Epithelial cell of proximal tubule (primary cell): ENCODE measurements around the gene MYRIP. TPM values are rescaled to one million over a fixed set of nuclear protein-coding genes. Genes with fewer than 3 reads are reported as not detected.
"Not testable (repeated sequence)": the region's sequence is repeated elsewhere in the genome, so short reads cannot be mapped to it uniquely, and the experiment has no call there.

Experiments
- DNase-seq: peaks from one replicate; pipeline ENCODE4 v3.0.0-alpha.2; 2011; ENCODE audit warnings: low read depth
- H3K4me3 ChIP-seq: 2 replicates; pipeline ENCODE4 v1.5.1; 2011; ENCODE audit warnings: low read depth, mild to moderate bottlenecking, low read length
- total RNA-seq: library from RNA; depleted of rRNA; stranded (reverse); fragments of >200 nt; gene quantifications from 2 replicates; pipeline ENCODE4 v1.2.3, GENCODE V29; 2015
- TF ChIP-seq, protein P1 (sequence below): conservative IDR thresholded peaks from 2 replicates; pipeline ENCODE4 v1.5.1; 2012; ENCODE audit warnings: low read depth, mild to moderate bottlenecking, low read length

MYRIP gene
- total RNA-seq, 1 donor from 2014 or later: 0.12 TPM

DNA sequence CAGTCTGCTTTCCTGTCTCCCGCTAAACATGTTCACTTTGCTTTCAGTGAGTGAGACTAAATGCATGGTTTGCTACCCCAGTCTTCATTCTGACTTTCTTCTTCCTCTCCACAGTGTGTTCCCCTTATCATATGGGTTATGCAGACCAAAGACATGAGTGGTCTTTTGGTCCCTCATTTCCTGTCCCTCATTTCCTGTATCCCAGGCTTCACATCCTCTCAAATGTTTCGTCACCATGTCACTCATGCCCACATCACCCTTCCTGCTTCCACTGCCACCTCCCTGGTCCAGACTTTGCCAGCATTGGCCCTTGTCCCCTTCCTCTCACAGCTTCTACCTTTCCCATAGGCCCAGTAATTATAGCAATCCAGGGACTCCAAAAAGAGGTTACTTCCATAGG, 209.0 kb downstream of the MYRIP start:
- no peak overlapping the region for H3K4me3 ChIP-seq
- DNase-seq: no peak
- TF ChIP-seq, protein P1, sequence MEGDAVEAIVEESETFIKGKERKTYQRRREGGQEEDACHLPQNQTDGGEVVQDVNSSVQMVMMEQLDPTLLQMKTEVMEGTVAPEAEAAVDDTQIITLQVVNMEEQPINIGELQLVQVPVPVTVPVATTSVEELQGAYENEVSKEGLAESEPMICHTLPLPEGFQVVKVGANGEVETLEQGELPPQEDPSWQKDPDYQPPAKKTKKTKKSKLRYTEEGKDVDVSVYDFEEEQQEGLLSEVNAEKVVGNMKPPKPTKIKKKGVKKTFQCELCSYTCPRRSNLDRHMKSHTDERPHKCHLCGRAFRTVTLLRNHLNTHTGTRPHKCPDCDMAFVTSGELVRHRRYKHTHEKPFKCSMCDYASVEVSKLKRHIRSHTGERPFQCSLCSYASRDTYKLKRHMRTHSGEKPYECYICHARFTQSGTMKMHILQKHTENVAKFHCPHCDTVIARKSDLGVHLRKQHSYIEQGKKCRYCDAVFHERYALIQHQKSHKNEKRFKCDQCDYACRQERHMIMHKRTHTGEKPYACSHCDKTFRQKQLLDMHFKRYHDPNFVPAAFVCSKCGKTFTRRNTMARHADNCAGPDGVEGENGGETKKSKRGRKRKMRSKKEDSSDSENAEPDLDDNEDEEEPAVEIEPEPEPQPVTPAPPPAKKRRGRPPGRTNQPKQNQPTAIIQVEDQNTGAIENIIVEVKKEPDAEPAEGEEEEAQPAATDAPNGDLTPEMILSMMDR: no peak

DNA sequence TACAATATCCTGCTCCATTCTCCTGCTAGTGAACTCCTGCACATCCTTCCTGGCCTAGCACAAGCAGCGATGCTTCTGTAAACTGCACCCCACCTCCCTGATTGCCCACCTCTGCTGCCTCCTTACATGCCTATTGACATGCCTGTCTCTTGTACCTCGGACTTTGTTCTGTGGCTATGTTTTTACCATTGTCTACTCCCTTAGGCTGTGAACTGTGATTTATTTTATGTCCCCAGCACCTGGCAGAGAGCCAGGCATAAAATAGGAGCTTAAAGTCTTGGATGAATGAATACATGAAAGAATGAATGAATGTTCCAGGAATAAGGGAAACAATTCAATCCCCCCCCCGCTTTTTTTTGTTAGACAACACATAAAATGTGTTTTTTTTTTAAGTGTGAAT, 210.0 kb downstream of the MYRIP start:
- no peak overlapping the region for H3K4me3 ChIP-seq
- no peak for DNase-seq
- TF ChIP-seq, protein P1: no peak

DNA sequence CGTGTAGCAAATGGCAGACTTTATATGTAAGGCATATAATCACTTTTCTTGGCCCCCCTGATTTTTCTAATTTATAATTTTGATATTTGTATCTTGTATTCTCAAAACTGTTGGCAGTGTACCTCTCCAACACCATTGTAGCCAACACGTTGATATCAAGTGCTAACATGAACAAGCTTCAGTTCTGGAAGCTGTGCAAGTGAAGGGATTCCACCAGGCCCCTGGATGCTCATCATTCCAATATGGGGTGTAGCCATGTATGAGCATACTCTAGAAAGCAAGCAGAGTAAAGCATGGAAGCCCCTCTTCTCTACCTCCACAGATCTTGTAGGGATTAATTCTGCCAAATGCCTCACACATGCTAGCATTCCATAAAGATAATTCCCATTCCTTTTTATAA, 211.3 kb downstream of the MYRIP start:
- no peak for DNase-seq
- TF ChIP-seq, protein P1: no peak
- no peak overlapping the region for H3K4me3 ChIP-seq

DNA sequence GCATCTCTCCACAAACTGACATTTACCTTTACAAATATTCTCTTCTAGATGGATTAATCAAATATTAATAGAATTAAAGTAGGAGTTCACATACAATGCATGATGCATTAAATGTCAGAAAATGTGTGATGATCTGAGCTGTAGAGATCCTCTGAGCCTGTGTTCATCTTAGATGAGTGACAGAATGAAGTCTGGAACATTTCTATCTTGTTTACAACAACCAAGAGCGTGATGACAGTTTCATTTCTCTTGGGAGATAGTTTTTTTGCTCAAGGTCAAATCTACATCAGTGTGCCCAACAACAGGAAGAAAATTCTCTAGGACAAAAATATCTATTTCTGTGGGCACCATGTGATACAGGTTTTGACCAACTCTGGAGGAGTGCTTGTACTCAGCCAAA, 211.9 kb downstream of the MYRIP start:
- H3K4me3 ChIP-seq: no peak overlapping the region
- DNase-seq: no peak
- TF ChIP-seq, protein P1: no peak

DNA sequence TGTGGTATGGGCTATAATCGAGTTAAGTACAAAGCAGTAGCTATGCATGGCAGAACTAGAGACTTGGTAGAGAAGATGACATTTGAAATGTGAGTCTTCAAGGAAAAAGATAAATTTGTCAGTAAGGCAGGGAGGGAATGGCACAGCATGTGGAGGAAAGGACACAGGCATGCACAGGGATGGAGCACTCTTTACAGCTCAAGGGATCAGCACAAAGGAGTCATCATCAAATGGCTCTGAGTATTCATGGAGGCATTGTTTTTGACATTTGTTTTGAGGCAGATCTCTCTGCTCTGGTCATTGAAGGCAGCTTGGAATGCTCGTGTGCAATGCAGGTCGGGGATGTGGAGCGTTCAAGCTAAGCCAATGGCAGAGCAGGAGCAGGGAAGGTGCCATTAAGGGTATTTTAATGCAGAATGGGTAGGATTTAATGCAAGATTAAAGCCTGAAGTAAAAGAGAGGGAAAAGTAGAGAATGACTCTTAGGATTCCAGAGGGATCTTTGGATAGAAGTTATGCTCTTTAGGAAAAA, 213.0 kb downstream of the MYRIP start:
- DNase-seq: no peak
- H3K4me3 ChIP-seq: no peak overlapping the region
- TF ChIP-seq, protein P1: no peak

DNA sequence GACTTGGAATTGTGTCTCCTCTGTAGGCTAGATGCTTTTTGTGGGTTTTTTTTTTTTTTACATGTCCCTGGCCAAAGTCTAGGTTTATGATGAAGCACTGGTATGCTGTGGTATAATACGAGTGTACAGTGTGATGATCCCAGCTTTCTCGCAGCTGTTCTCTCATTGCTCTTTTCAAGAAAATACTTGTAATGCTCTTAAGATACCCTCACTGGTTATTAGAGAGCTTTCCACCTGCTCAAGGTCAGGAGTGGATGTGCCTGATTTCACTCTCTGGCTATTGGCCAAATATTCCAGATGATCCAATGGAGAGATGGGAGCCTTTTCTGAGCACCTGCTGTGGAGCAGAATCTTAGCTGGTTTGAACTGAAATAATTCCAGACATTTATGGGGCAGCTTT, 215.1 kb downstream of the MYRIP start:
- no peak overlapping the region for H3K4me3 ChIP-seq
- DNase-seq: no peak
- TF ChIP-seq, protein P1: no peak

DNA sequence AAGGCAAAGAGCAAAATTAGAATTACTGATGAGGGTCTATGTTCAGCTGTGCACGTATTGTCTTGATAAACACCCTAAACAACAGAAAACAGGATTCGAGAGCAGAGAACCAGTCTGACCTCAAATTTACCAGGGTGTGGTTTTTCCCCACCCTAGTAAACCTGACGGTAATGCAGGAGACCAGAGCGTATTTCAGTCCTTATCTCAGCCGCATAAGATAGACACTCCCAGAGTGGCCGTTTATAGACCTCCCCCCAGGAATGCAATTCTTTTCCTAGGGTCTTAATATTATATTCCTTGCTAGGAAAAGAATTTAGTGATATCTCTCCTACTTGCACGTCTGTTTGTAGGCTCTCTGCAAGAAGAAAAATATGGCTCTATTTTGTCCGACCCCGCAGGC, 216.5 kb downstream of the MYRIP start:
- H3K4me3 ChIP-seq, DNase-seq: not testable (repeated sequence)
